ENCODE data around the gene KRTAP5-4. TPM values are rescaled to one million over a fixed set of nuclear protein-coding genes. Genes with fewer than 3 reads are reported as not detected.
"Not testable (repeated sequence)": the region's sequence is repeated elsewhere in the genome, so short reads cannot be mapped to it uniquely, and the experiment has no call there.

The KRTAP5-4 gene
- total and polyA plus RNA-seq, 10 donors, result not detected

DNA sequence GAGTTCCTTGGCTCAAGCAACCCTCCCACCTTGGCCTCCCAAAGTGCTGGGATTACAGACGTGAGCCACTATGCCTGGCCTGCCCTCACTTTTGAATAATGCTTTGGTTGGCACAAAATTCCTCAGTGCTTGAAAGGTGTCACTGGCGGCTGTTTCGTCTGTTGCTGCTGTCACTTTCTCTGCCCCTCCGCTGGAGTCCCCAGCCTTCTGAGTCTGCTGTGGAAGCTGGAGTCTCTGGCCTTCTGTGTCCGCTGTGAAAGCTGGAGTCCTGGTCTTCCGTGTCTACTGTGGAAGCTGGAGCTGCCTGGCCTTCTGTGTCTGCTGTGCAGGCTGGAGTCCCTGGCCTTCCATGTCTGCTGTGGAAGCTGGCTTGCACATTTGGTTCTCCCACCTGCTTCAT is 31.9 kb downstream of the KRTAP5-4 start:
- intact Hi-C loops (cut with DNase I; ENCODE audit: low total_unique reads), result no loop called here
- H3K4me3 ChIP-seq, result no peak overlapping the region
- 84 to 93% (median 90%) methylated on average over 6 of the region's 6 CpGs for WGBS, 5 donors
- H3K27ac ChIP-seq, result peak overlapping the region in 3 of 8 donors; percentile 56 to 76 (median 75)
- H3K4me1 ChIP-seq, result peaks cover 3 to 22% (median 9%) of the 10 kb centered on the region in 6 donors
- H3K36me3 ChIP-seq, result no peaks in the 10 kb centered on the region
- peaks cover 0 to 69% (median 0%) of the 10 kb centered on the region in 7 donors for H3K27me3 ChIP-seq (replicated peaks in 1 of 7)
- TF ChIP-seq CTCF (IDR thresholded peaks at IDR 0.05 in 8 of 11, conservative IDR thresholded peaks at IDR 0.05 in 3 of 11) (no peak), POLR2AphosphoS5 (IDR thresholded peaks at IDR 0.05) (no peak), POLR2A (IDR thresholded peaks at IDR 0.05) (no peak)
- H3K9me3 ChIP-seq, result peaks cover 0 to 6% (median 0%) of the 10 kb centered on the region in 8 donors
- DNase-seq, result peak; percentile 34

GRCh38 chr11:1589191-1589963 is 32.6 kb downstream of the KRTAP5-4 start:
- H3K4me3 ChIP-seq; intact Hi-C loops (cut with DNase I; ENCODE audit: low total_unique reads); H3K36me3 ChIP-seq; H3K9me3 ChIP-seq: not testable (repeated sequence)
- peak; percentile 65 for DNase-seq
- Histone ChIP-seq H3K27me3 (replicated peaks in 1 of 7) (peaks cover 0 to 70% (median 0%) of the 10 kb centered on the region in 7 donors), H3K27ac (peak overlapping the region in 6 of 8 donors; percentile 42 to 76 (median 56)), H3K4me1 (peaks cover 3 to 22% (median 9%) of the 10 kb centered on the region in 6 donors)
- WGBS, 5 donors, result 14 to 18% (median 16%) methylated on average over 8 of the region's 10 CpGs
- peak in 1 of 3 donors; percentile 72 for TF ChIP-seq POLR2AphosphoS5 (IDR thresholded peaks at IDR 0.05)

DNA sequence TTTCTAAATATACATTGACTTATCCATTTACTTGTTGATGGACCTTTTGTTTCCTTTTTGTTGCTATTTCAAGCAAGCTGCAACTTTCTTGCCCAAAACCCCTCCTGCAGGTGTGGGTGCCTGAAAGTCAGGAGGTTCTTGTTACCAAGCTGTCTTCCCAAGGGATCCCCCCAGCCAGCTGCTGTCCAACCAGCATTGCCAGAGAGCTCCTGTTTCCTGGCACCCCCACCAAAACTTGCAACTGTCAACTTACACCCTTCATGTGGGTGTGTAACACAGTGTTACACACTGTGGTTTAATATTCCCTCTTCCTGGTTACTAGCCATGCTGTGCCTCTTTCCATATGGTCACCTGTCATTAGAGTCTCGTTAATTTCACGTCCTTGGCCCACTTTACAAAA is 35.2 kb downstream of the KRTAP5-4 start:
- 67 to 81% (median 76%) methylated on average over 2 of the region's 2 CpGs for WGBS, 5 donors
- Histone ChIP-seq H3K27ac (no peak overlapping the region), H3K4me3 (no peak overlapping the region), H3K27me3 (replicated peaks in 1 of 7) (peaks cover 0 to 71% (median 4%) of the 10 kb centered on the region in 7 donors), H3K4me1 (peaks cover 3 to 22% (median 9%) of the 10 kb centered on the region in 6 donors), H3K9me3 (peaks cover 0 to 6% (median 0%) of the 10 kb centered on the region in 8 donors), H3K36me3 (no peaks in the 10 kb centered on the region)
- intact Hi-C loops (cut with DNase I; ENCODE audit: low total_unique reads), result no loop called here
- peak; percentile 12 for DNase-seq
- TF ChIP-seq POLR2AphosphoS5 (IDR thresholded peaks at IDR 0.05), result no peak
- no peak for TF ChIP-seq POLR2A (IDR thresholded peaks at IDR 0.05)
- no peak for TF ChIP-seq CTCF (IDR thresholded peaks at IDR 0.05 in 8 of 11, conservative IDR thresholded peaks at IDR 0.05 in 3 of 11)

GRCh38 chr11:1584661-1585370 is 37.1 kb downstream of the KRTAP5-4 start, which contains the start of gene KRTAP5-1:
Gene KRTAP5-1 (minus strand): TSS chr11:1585283. CDS start chr11:1585249, 34 bp downstream.
- Histone ChIP-seq H3K4me1 (peaks cover 3 to 18% (median 9%) of the 10 kb centered on the region in 6 donors), H3K27me3 (replicated peaks in 1 of 7) (peaks cover 0 to 61% (median 4%) of the 10 kb centered on the region in 7 donors)
- H3K27ac ChIP-seq; H3K4me3 ChIP-seq; H3K9me3 ChIP-seq; intact Hi-C loops (cut with DNase I; ENCODE audit: low total_unique reads); H3K36me3 ChIP-seq: not testable (repeated sequence)
- DNase-seq, result peak; percentile 42
- WGBS, 5 donors, result 18 to 38% (median 27%) methylated on average over 5 to 9 of the region's 9 CpGs; no CpG with 5 or more reads in 1 of the 5 donors

DNA sequence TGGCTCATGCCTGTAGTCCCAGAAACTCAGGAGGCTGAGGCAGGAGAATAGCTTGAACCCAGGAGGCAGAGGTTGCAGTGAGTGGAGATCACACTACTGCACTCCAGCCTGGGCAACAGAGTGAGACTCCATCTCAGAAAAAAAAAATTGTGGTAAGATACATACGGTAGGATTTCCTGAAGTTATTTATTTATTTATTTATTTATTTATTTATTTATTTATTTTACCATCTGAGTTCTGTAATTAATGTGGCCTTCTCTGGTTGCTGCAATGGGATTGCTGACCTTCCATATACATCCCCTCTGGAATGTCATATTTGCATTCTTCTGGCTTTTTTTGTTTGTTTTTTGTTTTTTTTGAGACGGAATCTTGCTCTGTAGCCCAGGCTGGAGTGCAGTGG is 39.0 kb downstream of the KRTAP5-4 start:
- intact Hi-C loops (cut with DNase I; ENCODE audit: low total_unique reads); H3K27ac ChIP-seq; DNase-seq; H3K36me3 ChIP-seq; H3K4me1 ChIP-seq; H3K4me3 ChIP-seq: not testable (repeated sequence)
- peaks cover 0 to 59% (median 4%) of the 10 kb centered on the region in 7 donors for H3K27me3 ChIP-seq (replicated peaks in 1 of 7)
- peaks cover 0 to 16% (median 10%) of the 10 kb centered on the region in 8 donors for H3K9me3 ChIP-seq
- WGBS, 5 donors, result 58 to 71% (median 67%) methylated on average over 2 of the region's 2 CpGs

Data from spleen (tissue), 11 donors.